ENCODE measurements around the gene MED29. TPM values are rescaled to one million over a fixed set of nuclear protein-coding genes. Genes with fewer than 3 reads are reported as not detected.
A peak's percentile ranks its signal among the peaks of the same experiment; 100 is the strongest.

Gene MED29
- total and polyA plus RNA-seq, 2 of the 13 experiments (the other 11 are each of a cell fraction or from before 2014, with no cell fraction given) = 14.0 to 19.7 TPM

DNA sequence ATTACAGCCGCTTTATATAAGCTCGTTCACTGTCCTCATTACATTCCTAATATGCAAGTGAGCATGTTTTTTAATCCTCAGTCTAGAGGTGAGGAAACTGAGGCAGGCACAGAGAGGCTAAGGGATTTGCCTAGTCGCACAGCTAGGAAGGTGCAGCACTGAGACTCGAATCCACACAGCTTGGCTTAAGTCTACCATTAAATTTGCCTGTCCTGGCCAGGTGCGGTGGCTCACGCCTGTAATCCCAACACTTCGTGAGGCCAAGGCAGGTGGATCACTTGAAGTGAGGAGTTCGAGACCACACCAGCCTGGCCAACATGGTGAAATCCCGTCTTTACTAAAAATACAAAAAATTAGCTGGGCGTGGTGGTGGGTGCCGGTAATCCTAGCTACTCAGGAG, 36.5 kb downstream of the MED29 start:
- Histone ChIP-seq H3K4me1 (ENCODE audit: insufficient read depth, low read length) (peaks cover 46% of the 10 kb centered on the region), H3K4me2 (ENCODE audit: low read depth, low read length) (peak overlapping the region; percentile 99)
- no peak for TF ChIP-seq KMT2B (CRISPR knock-in tag; IDR thresholded peaks at IDR 0.05)
- TF ChIP-seq ZNF430 (CRISPR knock-in tag; IDR thresholded peaks at IDR 0.05) = no peak
- 0 out of 2 replicates have a peak, but pooled peaks have one; percentile 52 for TF ChIP-seq ZNF318 (CRISPR knock-in tag; IDR thresholded peaks at IDR 0.05)
- no peak for TF ChIP-seq THAP7 (CRISPR knock-in tag; IDR thresholded peaks at IDR 0.05)
- TF ChIP-seq SNAI1 (CRISPR knock-in tag; IDR thresholded peaks at IDR 0.05; ENCODE audit: borderline replicate concordance) = no peak
- no peak for TF ChIP-seq ZNF891 (CRISPR knock-in tag; IDR thresholded peaks at IDR 0.05)
- TF ChIP-seq ZSCAN21 (CRISPR knock-in tag; IDR thresholded peaks at IDR 0.05; ENCODE audit: borderline replicate concordance) = no peak
- no peak for TF ChIP-seq ZNF232 (CRISPR knock-in tag; IDR thresholded peaks at IDR 0.05; ENCODE audit: borderline replicate concordance)
- no peak for TF ChIP-seq EED (CRISPR knock-in tag; IDR thresholded peaks at IDR 0.05)
- no peak for TF ChIP-seq DR1 (CRISPR knock-in tag; IDR thresholded peaks at IDR 0.05)
- no peak for TF ChIP-seq KAT2B (IDR thresholded peaks at IDR 0.05; ENCODE audit: borderline replicate concordance, low read depth, low read length)
- TF ChIP-seq, protein P1, sequence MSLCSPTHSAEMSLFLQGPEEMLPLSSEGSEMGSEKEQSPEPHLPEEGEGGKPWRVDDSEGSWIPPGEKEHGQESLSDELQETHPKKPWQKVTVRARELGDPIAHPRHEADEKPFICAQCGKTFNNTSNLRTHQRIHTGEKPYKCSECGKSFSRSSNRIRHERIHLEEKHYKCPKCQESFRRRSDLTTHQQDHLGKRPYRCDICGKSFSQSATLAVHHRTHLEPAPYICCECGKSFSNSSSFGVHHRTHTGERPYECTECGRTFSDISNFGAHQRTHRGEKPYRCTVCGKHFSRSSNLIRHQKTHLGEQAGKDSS (CRISPR knock-in tag; IDR thresholded peaks at IDR 0.05; ENCODE audit: borderline replicate concordance, low read depth) = no peak
- TF ChIP-seq HES4 (CRISPR knock-in tag; IDR thresholded peaks at IDR 0.05; ENCODE audit: borderline replicate concordance) = 0 out of 2 replicates have a peak, but pooled peaks have one; percentile 38
- TF ChIP-seq ZNF432 (CRISPR knock-in tag; IDR thresholded peaks at IDR 0.05; ENCODE audit: borderline replicate concordance) = no peak
- TF ChIP-seq NRL (CRISPR knock-in tag; IDR thresholded peaks at IDR 0.05; ENCODE audit: borderline replicate concordance) = no peak

More for the DNA sequence above, 36.5 kb downstream of the MED29 start:
- in situ Hi-C loops (cut with HindIII; ENCODE audit: extremely low pct_ligation_motif_present, low pct_unique_long_range_greater_than_20kb) (no loop called here), intact Hi-C loops (cut with micrococcal nuclease; ENCODE audit: unreplicated experiment) (no loop called here)
- Histone ChIP-seq H3K79me2 (ENCODE audit: insufficient read depth, low read length) (no peaks in the 10 kb centered on the region), H4K20me1 (ENCODE audit: insufficient read depth, low read length) (peaks cover 3% of the 10 kb centered on the region; the same call in 1 of the 2 replicates), H3K9ac (ENCODE audit: insufficient read depth, low read depth, low read length) (peak overlapping the region; percentile 70; the same call in 1 of the 2 replicates), H3K9me3 (ENCODE audit: low read length) (no peaks in the 10 kb centered on the region), H3K27me3 (ENCODE audit: control insufficient read depth in 1 of 2, insufficient read depth in 2 of 2, low read length in 2 of 2) (no peaks in the 10 kb centered on the region), H3K36me3 (replicated peaks in 1 of 2; ENCODE audit: control insufficient read depth in 1 of 2, insufficient read depth in 2 of 2, low read length in 2 of 2) (peaks cover 4 to 5% of the 10 kb centered on the region in 2 experiments; a peak in 3 of 5 replicates), H3K4me3 (replicated peaks in 1 of 3; ENCODE audit: insufficient read depth in 1 of 3, low read depth in 2 of 3, low read length in 3 of 3) (peak overlapping the region in 1 of 3 experiments; percentile 72; a peak in 1 of 6 replicates), H3K27ac (ENCODE audit: extremely low read length, insufficient read depth, low read length) (peak overlapping the region; percentile 62), H2AFZ (ENCODE audit: low read length) (no peak overlapping the region)
- BruUV-seq (replicated peaks) = no TSS peak
- CTCF ChIA-PET (ENCODE audit: low intra/inter-chr PET ratio, low total read pairs) = no interaction called here
- 82% methylated on average over 11 of the region's 11 CpGs for WGBS (ENCODE audit: low lambda C conversion rate)
- ATAC-seq = no peak
- no peak for FAIRE-seq
- POLR2A ChIA-PET = interaction anchor here (1.0 to 5.7 kb wide), 10 partner anchors 8 to 36 kb away, joined by 3 to 44 read pairs (median 18); partner anchors contain the start of genes MED29, PAF1, PLEKHG2 and RPS16
- DNase-seq (ENCODE audit: low spot score) = no peak

All from HepG2 (cell line).